T-helper 1 cell treated with Interleukin-12 subunit alpha and Interleukin-12 subunit beta and Interleukin-4 antibody, amounts not matched to agents 30 μg/mL and 1 μg/mL, for 36 hours (primary cell): Measurements from ENCODE around the gene CALCOCO1.
A peak's percentile ranks its signal among the peaks of the same experiment; 100 is the strongest.
"Not testable (repeated sequence)": the region's sequence is repeated elsewhere in the genome, so short reads cannot be mapped to it uniquely, and the experiment has no call there.

Experiments
- H3K27ac Mint-ChIP-seq: one replicate; pipeline ENCODE4 v1.8.0; 2021; ENCODE audit warnings: mild to moderate bottlenecking, mixed read lengths
- H3K27me3 Mint-ChIP-seq: one replicate; pipeline ENCODE4 v1.8.0; 2021; ENCODE audit warnings: low read depth, mixed read lengths
- H3K36me3 Mint-ChIP-seq: one replicate; pipeline ENCODE4 v1.8.0; 2021; ENCODE audit warnings: low read depth, mixed read lengths
- H3K4me1 Mint-ChIP-seq: one replicate; pipeline ENCODE4 v1.8.0; 2021; ENCODE audit warnings: low read depth, mixed read lengths
- H3K4me3 Mint-ChIP-seq: one replicate; pipeline ENCODE4 v1.8.0; 2021; ENCODE audit warnings: mild to moderate bottlenecking, moderate library complexity, mixed read lengths
- H3K9me3 Mint-ChIP-seq: one replicate; pipeline ENCODE4 v1.8.0; 2021; ENCODE audit warnings: mixed read lengths

CALCOCO1 gene

GRCh38 chr12:53729644-53730043 lies 2.4 kb upstream of the CALCOCO1 start:
- Mint-ChIP-seq H3K9me3 (no peaks in the 10 kb centered on the region), H3K27ac (no peak overlapping the region), H3K4me1 (peaks cover 27% of the 10 kb centered on the region), H3K27me3 (peaks cover 22% of the 10 kb centered on the region), H3K4me3 (no peak overlapping the region), H3K36me3 (peaks cover 3% of the 10 kb centered on the region)

GRCh38 chr12:53728206-53728605 lies 954 bp upstream of the CALCOCO1 start:
- Mint-ChIP-seq H3K36me3 (peaks cover 10% of the 10 kb centered on the region), H3K9me3 (no peaks in the 10 kb centered on the region), H3K4me3 (peak overlapping the region; percentile 98), H3K27ac (peak overlapping the region; percentile 94), H3K27me3 (peaks cover 15% of the 10 kb centered on the region), H3K4me1 (peaks cover 23% of the 10 kb centered on the region)

- H3K27ac Mint-ChIP-seq, result peak overlapping the region; percentile 94
- peaks cover 28% of the 10 kb centered on the region for H3K4me1 Mint-ChIP-seq
- H3K27me3 Mint-ChIP-seq, result peaks cover 8% of the 10 kb centered on the region
- no peaks in the 10 kb centered on the region for H3K9me3 Mint-ChIP-seq
- peaks cover 16% of the 10 kb centered on the region for H3K36me3 Mint-ChIP-seq
- peak overlapping the region; percentile 98 for H3K4me3 Mint-ChIP-seq
These were observed 324 bp downstream of the CALCOCO1 start for GRCh38 chr12:53726946-53727309.

GRCh38 chr12:53726341-53726740 lies 911 bp downstream of the CALCOCO1 start:
- Mint-ChIP-seq H3K36me3 (peaks cover 17% of the 10 kb centered on the region), H3K27me3 (peaks cover 6% of the 10 kb centered on the region), H3K27ac (peak overlapping the region; percentile 94), H3K4me3 (peak overlapping the region; percentile 98), H3K4me1 (peaks cover 28% of the 10 kb centered on the region), H3K9me3 (no peaks in the 10 kb centered on the region)

- H3K9me3 Mint-ChIP-seq, result no peaks in the 10 kb centered on the region
- H3K4me1 Mint-ChIP-seq, result peaks cover 28% of the 10 kb centered on the region
- H3K36me3 Mint-ChIP-seq, result peaks cover 21% of the 10 kb centered on the region
- peaks cover under 1% of the 10 kb centered on the region for H3K27me3 Mint-ChIP-seq
- H3K4me3 Mint-ChIP-seq, result peak overlapping the region; percentile 98
- H3K27ac Mint-ChIP-seq, result no peak overlapping the region
These were observed 1.4 kb downstream of the CALCOCO1 start for GRCh38 chr12:53725824-53726223.

- Mint-ChIP-seq H3K27me3 (no peaks in the 10 kb centered on the region), H3K27ac (peak overlapping the region; percentile 17), H3K9me3 (no peaks in the 10 kb centered on the region), H3K4me1 (peaks cover 19% of the 10 kb centered on the region), H3K4me3 (no peak overlapping the region), H3K36me3 (peaks cover 33% of the 10 kb centered on the region)
These were observed 4.7 kb downstream of the CALCOCO1 start for GRCh38 chr12:53722450-53723041.

- Mint-ChIP-seq H3K4me1 (peaks cover 7% of the 10 kb centered on the region), H3K36me3 (peaks cover 37% of the 10 kb centered on the region), H3K27ac (no peak overlapping the region), H3K9me3 (no peaks in the 10 kb centered on the region), H3K4me3 (no peak overlapping the region), H3K27me3 (no peaks in the 10 kb centered on the region)
These were observed 6.3 kb downstream of the CALCOCO1 start for GRCh38 chr12:53720946-53721345.

- no peaks in the 10 kb centered on the region for H3K9me3 Mint-ChIP-seq
- no peak overlapping the region for H3K4me3 Mint-ChIP-seq
- peaks cover 4% of the 10 kb centered on the region for H3K4me1 Mint-ChIP-seq
- H3K27me3 Mint-ChIP-seq, result no peaks in the 10 kb centered on the region
- no peak overlapping the region for H3K27ac Mint-ChIP-seq
- peaks cover 38% of the 10 kb centered on the region for H3K36me3 Mint-ChIP-seq
These were observed 7.6 kb downstream of the CALCOCO1 start for GRCh38 chr12:53719649-53720048.

GRCh38 chr12:53718567-53718966 lies 8.7 kb downstream of the CALCOCO1 start:
- not testable (repeated sequence) for H3K4me3 Mint-ChIP-seq, H3K27me3 Mint-ChIP-seq, H3K4me1 Mint-ChIP-seq, H3K9me3 Mint-ChIP-seq, H3K27ac Mint-ChIP-seq
- H3K36me3 Mint-ChIP-seq, result peaks cover 38% of the 10 kb centered on the region

- peaks cover 35% of the 10 kb centered on the region for H3K36me3 Mint-ChIP-seq
These were observed 9.9 kb downstream of the CALCOCO1 start for GRCh38 chr12:53717319-53717718.

GRCh38 chr12:53714004-53714403 lies 13.2 kb downstream of the CALCOCO1 start:
- Mint-ChIP-seq H3K4me1 (no peaks in the 10 kb centered on the region), H3K27me3 (peaks cover 4% of the 10 kb centered on the region), H3K27ac (no peak overlapping the region), H3K36me3 (peaks cover 21% of the 10 kb centered on the region), H3K4me3 (no peak overlapping the region), H3K9me3 (no peaks in the 10 kb centered on the region)

More at GRCh38 chr12:53717319-53717718, 9.9 kb downstream of the CALCOCO1 start:
- H3K27ac Mint-ChIP-seq, result no peak overlapping the region
- no peak overlapping the region for H3K4me3 Mint-ChIP-seq
- no peaks in the 10 kb centered on the region for H3K9me3 Mint-ChIP-seq
- no peaks in the 10 kb centered on the region for H3K4me1 Mint-ChIP-seq
- no peaks in the 10 kb centered on the region for H3K27me3 Mint-ChIP-seq

- Mint-ChIP-seq H3K4me1 (no peaks in the 10 kb centered on the region), H3K9me3 (no peaks in the 10 kb centered on the region), H3K36me3 (peaks cover 21% of the 10 kb centered on the region), H3K4me3 (no peak overlapping the region), H3K27me3 (peaks cover 9% of the 10 kb centered on the region), H3K27ac (no peak overlapping the region)
These were observed 13.7 kb downstream of the CALCOCO1 start for GRCh38 chr12:53713516-53713915.

- no peaks in the 10 kb centered on the region for H3K4me1 Mint-ChIP-seq
- H3K27ac Mint-ChIP-seq, result no peak overlapping the region
- H3K9me3 Mint-ChIP-seq, result no peaks in the 10 kb centered on the region
- H3K4me3 Mint-ChIP-seq, result no peak overlapping the region
- H3K27me3 Mint-ChIP-seq, result peaks cover 15% of the 10 kb centered on the region
- peaks cover 21% of the 10 kb centered on the region for H3K36me3 Mint-ChIP-seq
These were observed 15.1 kb downstream of the CALCOCO1 start for GRCh38 chr12:53712059-53712643.

- no peaks in the 10 kb centered on the region for H3K9me3 Mint-ChIP-seq
- H3K36me3 Mint-ChIP-seq, result peaks cover 14% of the 10 kb centered on the region
- H3K27me3 Mint-ChIP-seq, result peaks cover 30% of the 10 kb centered on the region
- no peak overlapping the region for H3K4me3 Mint-ChIP-seq
- no peaks in the 10 kb centered on the region for H3K4me1 Mint-ChIP-seq
- H3K27ac Mint-ChIP-seq, result no peak overlapping the region
These were observed 17.2 kb downstream of the CALCOCO1 start for GRCh38 chr12:53710091-53710490.

GRCh38 chr12:53709671-53710070 lies 17.6 kb downstream of the CALCOCO1 start:
- no peak overlapping the region for H3K27ac Mint-ChIP-seq
- H3K36me3 Mint-ChIP-seq, result peaks cover 12% of the 10 kb centered on the region
- H3K4me1 Mint-ChIP-seq, result no peaks in the 10 kb centered on the region
- H3K9me3 Mint-ChIP-seq, result no peaks in the 10 kb centered on the region
- no peak overlapping the region for H3K4me3 Mint-ChIP-seq
- H3K27me3 Mint-ChIP-seq, result peaks cover 32% of the 10 kb centered on the region
